ENCODE data around the gene SH3GL3. TPM values are rescaled to one million over a fixed set of nuclear protein-coding genes. Genes with fewer than 3 reads are reported as not detected.

The SH3GL3 gene
- total RNA-seq, 2 donors from 2014 or later: 3.5 to 3.8 TPM

DNA sequence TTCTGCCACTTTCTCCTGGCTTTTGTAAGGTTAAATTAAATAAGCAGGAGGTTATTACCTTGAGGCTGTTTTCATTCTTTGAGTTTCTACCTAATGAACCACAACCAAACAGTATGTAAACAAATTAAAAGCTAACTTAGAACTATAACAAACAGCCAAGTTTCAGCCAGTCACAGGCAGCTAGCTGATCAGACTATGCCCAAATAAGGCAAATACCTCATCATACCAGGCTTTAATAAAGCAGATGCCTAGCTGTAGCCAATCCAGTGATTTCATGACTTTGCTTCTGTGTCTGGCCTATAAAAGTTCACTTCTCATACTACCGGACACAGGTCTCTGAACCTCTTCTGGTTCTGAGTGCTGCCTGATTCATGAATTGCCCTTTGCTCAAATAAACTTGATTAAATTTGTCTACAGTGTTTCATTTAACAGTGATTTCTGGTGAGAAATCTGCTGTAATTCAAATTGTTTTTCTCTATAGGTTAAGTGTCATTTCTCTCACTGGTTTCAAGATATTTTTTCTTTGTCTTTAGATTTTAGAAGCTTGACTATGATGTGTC is 24.2 kb downstream of the SH3GL3 start:
- Histone ChIP-seq H3K4me3 (ENCODE audit: low read length) (no peak overlapping the region), H3K4me1 (ENCODE audit: control insufficient read depth, insufficient read depth, low read length) (no peaks in the 10 kb centered on the region), H3K9ac (ENCODE audit: extremely low read depth, low read length, poor library complexity, severe bottlenecking) (no peak overlapping the region), H3K36me3 (ENCODE audit: control insufficient read depth, insufficient read depth, low read length) (no peaks in the 10 kb centered on the region), H3K27ac (ENCODE audit: low read depth, low read length) (no peak overlapping the region), H3K9me3 (ENCODE audit: control insufficient read depth, low read length) (no peaks in the 10 kb centered on the region), H3K27me3 (ENCODE audit: control insufficient read depth, insufficient read depth, low read length, poor library complexity, severe bottlenecking) (no peaks in the 10 kb centered on the region)
- Mint-ChIP-seq H3K36me3 (ENCODE audit: low read depth) (no peaks in the 10 kb centered on the region), H3K4me3 (no peak overlapping the region), H3K27me3 (ENCODE audit: insufficient read depth) (no peaks in the 10 kb centered on the region), H3K27ac (no peak overlapping the region), H3K9me3 (peaks cover 3% of the 10 kb centered on the region), H3K4me1 (peaks cover 2% of the 10 kb centered on the region)
- WGBS, 2 experiments (ENCODE audit: insufficient coverage in 1 of 2, insufficient read length in 1 of 2): 100% methylated on average over 1 of the region's 1 CpG
- TF ChIP-seq, protein P1, sequence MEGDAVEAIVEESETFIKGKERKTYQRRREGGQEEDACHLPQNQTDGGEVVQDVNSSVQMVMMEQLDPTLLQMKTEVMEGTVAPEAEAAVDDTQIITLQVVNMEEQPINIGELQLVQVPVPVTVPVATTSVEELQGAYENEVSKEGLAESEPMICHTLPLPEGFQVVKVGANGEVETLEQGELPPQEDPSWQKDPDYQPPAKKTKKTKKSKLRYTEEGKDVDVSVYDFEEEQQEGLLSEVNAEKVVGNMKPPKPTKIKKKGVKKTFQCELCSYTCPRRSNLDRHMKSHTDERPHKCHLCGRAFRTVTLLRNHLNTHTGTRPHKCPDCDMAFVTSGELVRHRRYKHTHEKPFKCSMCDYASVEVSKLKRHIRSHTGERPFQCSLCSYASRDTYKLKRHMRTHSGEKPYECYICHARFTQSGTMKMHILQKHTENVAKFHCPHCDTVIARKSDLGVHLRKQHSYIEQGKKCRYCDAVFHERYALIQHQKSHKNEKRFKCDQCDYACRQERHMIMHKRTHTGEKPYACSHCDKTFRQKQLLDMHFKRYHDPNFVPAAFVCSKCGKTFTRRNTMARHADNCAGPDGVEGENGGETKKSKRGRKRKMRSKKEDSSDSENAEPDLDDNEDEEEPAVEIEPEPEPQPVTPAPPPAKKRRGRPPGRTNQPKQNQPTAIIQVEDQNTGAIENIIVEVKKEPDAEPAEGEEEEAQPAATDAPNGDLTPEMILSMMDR (conservative IDR thresholded peaks at IDR 0.05): no peak
- no peak for DNase-seq

DNA sequence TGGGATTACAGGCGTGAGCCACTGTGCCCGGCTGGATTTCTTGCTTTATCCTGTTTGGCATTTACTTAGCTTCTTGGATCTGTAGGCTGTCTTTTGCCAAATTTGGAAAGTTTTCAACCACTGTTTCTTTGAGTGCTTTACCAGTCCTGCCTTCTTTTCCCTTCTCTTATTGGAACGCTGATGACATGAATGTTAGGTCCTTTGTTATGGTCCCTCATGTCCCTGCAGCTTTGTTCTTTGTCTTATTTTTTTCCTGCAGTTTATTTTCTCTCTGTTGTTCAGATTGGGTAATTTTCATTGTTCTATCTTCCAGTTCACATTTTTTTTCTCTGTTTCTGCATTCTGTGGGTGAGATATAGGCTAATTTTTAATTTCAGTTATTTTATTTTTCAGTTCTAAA is 25.0 kb downstream of the SH3GL3 start:
- Mint-ChIP-seq H3K4me3 (no peak overlapping the region), H3K4me1 (peaks cover 2% of the 10 kb centered on the region), H3K27ac (no peak overlapping the region), H3K27me3 (ENCODE audit: insufficient read depth) (no peaks in the 10 kb centered on the region), H3K9me3 (peaks cover 3% of the 10 kb centered on the region), H3K36me3 (ENCODE audit: low read depth) (no peaks in the 10 kb centered on the region)
- DNase-seq: no peak
- TF ChIP-seq, protein P1 (conservative IDR thresholded peaks at IDR 0.05): no peak
- no peak overlapping the region for H3K4me3 ChIP-seq (ENCODE audit: low read length)
- 85 to 96% methylated on average over 3 of the region's 3 CpGs for WGBS, 2 experiments (ENCODE audit: insufficient coverage in 1 of 2, insufficient read length in 1 of 2)
- no peaks in the 10 kb centered on the region for H3K36me3 ChIP-seq (ENCODE audit: control insufficient read depth, insufficient read depth, low read length)
- H3K4me1 ChIP-seq (ENCODE audit: control insufficient read depth, insufficient read depth, low read length): no peaks in the 10 kb centered on the region
- H3K9me3 ChIP-seq (ENCODE audit: control insufficient read depth, low read length): no peaks in the 10 kb centered on the region
- H3K27me3 ChIP-seq (ENCODE audit: control insufficient read depth, insufficient read depth, low read length, poor library complexity, severe bottlenecking): no peaks in the 10 kb centered on the region
- H3K9ac ChIP-seq (ENCODE audit: extremely low read depth, low read length, poor library complexity, severe bottlenecking): no peak overlapping the region
- no peak overlapping the region for H3K27ac ChIP-seq (ENCODE audit: low read depth, low read length)

DNA sequence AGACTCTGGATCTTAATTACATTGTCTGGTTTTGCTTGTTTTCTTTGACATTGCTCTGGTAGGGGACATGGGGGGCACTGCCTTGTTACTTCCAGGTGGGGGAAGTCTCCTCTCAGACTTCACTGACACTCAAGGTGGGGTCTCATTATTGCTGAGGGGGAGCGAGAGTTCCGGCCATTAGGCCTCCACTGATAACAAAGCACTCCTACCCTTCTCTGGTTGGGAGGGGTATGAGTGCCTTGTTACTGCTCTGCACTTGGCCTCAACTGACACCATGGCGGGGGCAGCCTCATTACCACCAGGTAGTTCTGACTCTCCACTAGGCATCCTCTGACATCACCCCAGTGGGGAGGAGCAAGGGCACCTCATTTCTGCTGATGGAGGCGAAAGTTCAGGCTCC is 25.7 kb downstream of the SH3GL3 start:
- TF ChIP-seq, protein P1 (conservative IDR thresholded peaks at IDR 0.05): no peak
- Histone ChIP-seq H3K27ac (ENCODE audit: low read depth, low read length) (no peak overlapping the region), H3K9me3 (ENCODE audit: control insufficient read depth, low read length) (no peaks in the 10 kb centered on the region), H3K4me3 (ENCODE audit: low read length) (no peak overlapping the region), H3K9ac (ENCODE audit: extremely low read depth, low read length, poor library complexity, severe bottlenecking) (no peak overlapping the region), H3K36me3 (ENCODE audit: control insufficient read depth, insufficient read depth, low read length) (no peaks in the 10 kb centered on the region), H3K27me3 (ENCODE audit: control insufficient read depth, insufficient read depth, low read length, poor library complexity, severe bottlenecking) (no peaks in the 10 kb centered on the region), H3K4me1 (ENCODE audit: control insufficient read depth, insufficient read depth, low read length) (no peaks in the 10 kb centered on the region)
- H3K4me3 Mint-ChIP-seq: no peak overlapping the region
- peaks cover 3% of the 10 kb centered on the region for H3K9me3 Mint-ChIP-seq
- H3K27me3 Mint-ChIP-seq (ENCODE audit: insufficient read depth): no peaks in the 10 kb centered on the region
- peaks cover 2% of the 10 kb centered on the region for H3K4me1 Mint-ChIP-seq
- 92% methylated on average over 3 of the region's 4 CpGs; no CpG with 5 or more reads in 1 of the 2 experiments for WGBS, 2 experiments (ENCODE audit: insufficient coverage in 1 of 2, insufficient read length in 1 of 2)
- H3K36me3 Mint-ChIP-seq (ENCODE audit: low read depth): no peaks in the 10 kb centered on the region
- DNase-seq: no peak
- no peak overlapping the region for H3K27ac Mint-ChIP-seq
